OCI-LY1 (cell line): ENCODE results near the gene STK4.

Source experiments
- H2AFZ ChIP-seq: fragments of 200-600 bp; sonication (generic), shearing (Covaris generic); 2 replicates; pipeline ENCODE4 v1.6.0; 2014; ENCODE audit warnings: antibody characterized with exemption, mild to moderate bottlenecking, low read length
- H3F3A ChIP-seq: fragments of 200-600 bp; sonication (generic), shearing (Covaris generic); 2 replicates; pipeline ENCODE4 v1.6.0; 2014; ENCODE audit warnings: mild to moderate bottlenecking, antibody characterized with exemption, low read length, moderate library complexity; ENCODE audit not compliant: insufficient read depth
- H3K27ac ChIP-seq: fragments of 200-600 bp; sonication (generic); 2 replicates; pipeline ENCODE4 v1.5.1; 2014; ENCODE audit warnings: low read length, mixed run types, mild to moderate bottlenecking, low read depth; ENCODE audit not compliant: poor library complexity, severe bottlenecking
- H3K27me3 ChIP-seq: fragments of 200-600 bp; sonication (generic); 2 replicates; pipeline ENCODE4 v1.6.0; 2014; ENCODE audit warnings: antibody characterized with exemption, mild to moderate bottlenecking, low read length, moderate library complexity; ENCODE audit not compliant: insufficient read depth
- H3K36me3 ChIP-seq: fragments of 200-600 bp; sonication (generic); 2 replicates; pipeline ENCODE4 v1.6.1; 2014; ENCODE audit warnings: mild to moderate bottlenecking, antibody characterized with exemption, low read length, moderate library complexity, mixed read lengths; ENCODE audit not compliant: insufficient read depth
- H3K4me1 ChIP-seq: fragments of 200-600 bp; sonication (generic); 2 replicates; pipeline ENCODE4 v1.5.1; 2014; ENCODE audit warnings: mild to moderate bottlenecking, low read length, moderate library complexity; ENCODE audit not compliant: insufficient read depth, severe bottlenecking
- H3K4me2 ChIP-seq: fragments of 200-600 bp; sonication (generic), shearing (Covaris generic); 2 replicates; pipeline ENCODE4 v1.6.1; 2014; ENCODE audit warnings: low read length
- H3K4me3 ChIP-seq: fragments of 200-600 bp; sonication (generic); 2 replicates; pipeline ENCODE4 v1.5.1; 2014; ENCODE audit warnings: low read length, low read depth, mild to moderate bottlenecking, mixed read lengths; ENCODE audit not compliant: poor library complexity, severe bottlenecking
- H3K79me2 ChIP-seq: fragments of 200-600 bp; shearing (Covaris generic); 2 replicates; pipeline ENCODE4 v1.6.1; 2016; ENCODE audit warnings: mixed run types, low read length, mixed read lengths; ENCODE audit not compliant: insufficient read depth
- H3K9ac ChIP-seq: fragments of 200-600 bp; sonication (generic), shearing (Covaris generic); 2 replicates; pipeline ENCODE4 v1.6.1; 2014; ENCODE audit warnings: mild to moderate bottlenecking, low read length, mixed read lengths
- H3K9me2 ChIP-seq: fragments of 200-600 bp; sonication (generic), shearing (Covaris generic); 2 replicates; pipeline ENCODE4 v1.6.1; 2014; ENCODE audit warnings: low read depth, mild to moderate bottlenecking, low read length, mixed read lengths
- H3K9me3 ChIP-seq: fragments of 200-600 bp; shearing (Covaris generic); 2 replicates; pipeline ENCODE4 v1.6.1; 2014; ENCODE audit warnings: low read length, mixed read lengths
- H4K20me1 ChIP-seq: fragments of 200-600 bp; sonication (generic), shearing (Covaris generic); 2 replicates; pipeline ENCODE4 v1.6.0; 2016; ENCODE audit warnings: mild to moderate bottlenecking, low read length; ENCODE audit not compliant: insufficient read depth
- EZH2 ChIP-seq: fragments of 200-600 bp; sonication (generic), shearing (Covaris generic); IDR thresholded peaks from 2 replicates; pipeline ENCODE4 v1.8.0; 2017; ENCODE audit warnings: borderline replicate concordance, mixed run types, mild to moderate bottlenecking, antibody characterized with exemption, low read length, moderate library complexity, mixed read lengths
- TF ChIP-seq, protein P1 (sequence below): fragments of 200-600 bp; sonication (generic), shearing (Covaris generic); IDR thresholded peaks from 2 replicates; pipeline ENCODE4 v1.5.1; 2017; ENCODE audit warnings: mild to moderate bottlenecking, antibody characterized with exemption, low read length, moderate library complexity, mixed read lengths

The STK4 gene

DNA sequence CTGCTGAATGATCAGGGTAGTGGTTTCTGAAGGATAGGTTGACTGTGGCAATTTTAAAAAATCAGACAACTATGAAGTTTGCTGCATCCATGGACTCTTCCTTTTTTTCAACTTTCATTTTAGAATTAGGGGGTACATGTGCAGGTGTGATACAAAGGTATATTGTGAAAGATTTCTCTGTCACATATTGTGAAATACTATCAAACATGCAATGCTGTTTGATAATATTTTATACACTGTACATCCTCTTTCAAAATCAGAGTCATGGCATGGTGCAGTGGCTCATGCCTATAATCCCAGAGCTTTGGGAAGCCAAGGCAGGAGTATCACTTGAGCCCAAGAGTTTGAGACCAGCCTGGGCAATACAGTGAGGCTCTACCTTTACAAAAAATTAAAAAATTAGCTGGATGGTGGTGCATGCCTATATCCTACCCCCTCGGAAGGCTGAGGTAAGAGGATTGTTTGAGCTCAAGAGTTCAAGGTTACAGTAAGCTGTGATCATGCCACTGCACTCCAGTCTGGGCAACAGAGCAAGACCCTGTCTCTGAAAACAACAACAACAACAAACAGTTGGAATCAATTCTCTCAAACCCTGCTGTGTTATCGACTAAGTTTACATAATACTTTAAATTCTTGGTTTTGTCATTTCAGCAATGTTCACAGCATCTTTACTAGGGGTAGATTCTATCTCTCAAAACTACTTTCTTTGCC is 153.4 kb downstream of the STK4 start:
- H3K4me1 ChIP-seq: no peaks in the 10 kb centered on the region

DNA sequence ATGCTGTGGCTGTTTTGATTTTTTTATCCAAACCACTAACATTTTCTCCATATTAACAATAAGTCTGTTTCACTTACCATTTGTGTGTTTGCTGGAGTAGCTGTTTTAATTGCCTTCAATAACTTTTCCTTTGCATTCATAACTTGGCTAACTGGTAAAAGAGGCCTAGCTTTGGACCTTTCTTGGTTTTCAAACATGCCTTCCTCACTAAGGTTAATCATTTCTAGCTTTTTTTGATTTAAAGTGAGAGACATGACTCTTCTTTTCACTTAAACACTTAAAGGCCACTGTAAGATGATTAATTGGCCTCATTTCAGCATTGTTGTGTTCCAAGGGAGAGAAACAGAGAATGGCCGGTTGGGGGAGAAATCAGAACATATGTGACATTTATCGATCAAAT is 155.1 kb downstream of the STK4 start:
- no peak overlapping the region for H3K4me3 ChIP-seq
- H3K36me3 ChIP-seq: no peaks in the 10 kb centered on the region
- H3F3A ChIP-seq: no peaks in the 10 kb centered on the region
- H2AFZ ChIP-seq: no peak overlapping the region
- no peaks in the 10 kb centered on the region for H4K20me1 ChIP-seq
- H3K4me1 ChIP-seq: no peaks in the 10 kb centered on the region
- H3K4me2 ChIP-seq: no peak overlapping the region
- no peaks in the 10 kb centered on the region for H3K9me2 ChIP-seq
- H3K27me3 ChIP-seq: no peaks in the 10 kb centered on the region
- no peak overlapping the region for H3K9ac ChIP-seq
- TF ChIP-seq EZH2: no peak
- TF ChIP-seq, protein P1, sequence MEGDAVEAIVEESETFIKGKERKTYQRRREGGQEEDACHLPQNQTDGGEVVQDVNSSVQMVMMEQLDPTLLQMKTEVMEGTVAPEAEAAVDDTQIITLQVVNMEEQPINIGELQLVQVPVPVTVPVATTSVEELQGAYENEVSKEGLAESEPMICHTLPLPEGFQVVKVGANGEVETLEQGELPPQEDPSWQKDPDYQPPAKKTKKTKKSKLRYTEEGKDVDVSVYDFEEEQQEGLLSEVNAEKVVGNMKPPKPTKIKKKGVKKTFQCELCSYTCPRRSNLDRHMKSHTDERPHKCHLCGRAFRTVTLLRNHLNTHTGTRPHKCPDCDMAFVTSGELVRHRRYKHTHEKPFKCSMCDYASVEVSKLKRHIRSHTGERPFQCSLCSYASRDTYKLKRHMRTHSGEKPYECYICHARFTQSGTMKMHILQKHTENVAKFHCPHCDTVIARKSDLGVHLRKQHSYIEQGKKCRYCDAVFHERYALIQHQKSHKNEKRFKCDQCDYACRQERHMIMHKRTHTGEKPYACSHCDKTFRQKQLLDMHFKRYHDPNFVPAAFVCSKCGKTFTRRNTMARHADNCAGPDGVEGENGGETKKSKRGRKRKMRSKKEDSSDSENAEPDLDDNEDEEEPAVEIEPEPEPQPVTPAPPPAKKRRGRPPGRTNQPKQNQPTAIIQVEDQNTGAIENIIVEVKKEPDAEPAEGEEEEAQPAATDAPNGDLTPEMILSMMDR: no peak
- H3K79me2 ChIP-seq: no peaks in the 10 kb centered on the region
- no peak overlapping the region for H3K27ac ChIP-seq
- no peaks in the 10 kb centered on the region for H3K9me3 ChIP-seq

More for the DNA sequence above, 153.4 kb downstream of the STK4 start:
- H3K27ac ChIP-seq: no peak overlapping the region
- H3K36me3 ChIP-seq: no peaks in the 10 kb centered on the region
- H3F3A ChIP-seq: no peaks in the 10 kb centered on the region
- no peak overlapping the region for H3K9ac ChIP-seq
- H3K9me2 ChIP-seq: no peaks in the 10 kb centered on the region
- H2AFZ ChIP-seq: no peak overlapping the region
- TF ChIP-seq EZH2: no peak
- TF ChIP-seq, protein P1: no peak
- H3K27me3 ChIP-seq: no peaks in the 10 kb centered on the region
- H4K20me1 ChIP-seq: no peaks in the 10 kb centered on the region
- H3K79me2 ChIP-seq: no peaks in the 10 kb centered on the region
- H3K4me3 ChIP-seq: no peak overlapping the region
- H3K9me3 ChIP-seq: no peaks in the 10 kb centered on the region
- no peak overlapping the region for H3K4me2 ChIP-seq

DNA sequence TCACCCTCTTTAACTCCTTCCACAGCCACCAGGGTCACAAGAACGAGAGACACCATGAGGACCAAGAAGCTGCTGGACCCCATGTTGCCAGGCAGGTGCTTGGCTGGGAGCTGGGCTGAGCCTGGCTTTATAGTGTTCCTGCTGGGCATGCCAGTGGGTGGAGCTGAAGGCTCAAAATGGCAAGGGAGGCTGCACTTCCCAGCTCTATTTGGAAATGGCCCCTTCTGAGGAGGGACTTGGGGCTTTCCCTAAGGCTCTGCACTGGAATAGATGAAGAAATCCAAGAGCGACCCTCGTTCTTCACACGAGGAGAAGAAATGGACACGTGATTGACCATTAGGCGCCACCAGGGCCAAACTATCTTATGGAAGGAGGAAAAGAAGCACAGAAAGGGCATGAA is 158.1 kb downstream of the STK4 start, which contains the start of gene WFDC12:
Gene WFDC12, minus strand, starts transcription at position 101 of the 400 bp plus-strand sequence. Its CDS starts 18 bp downstream, at position 83.
- H3K27ac ChIP-seq: no peak within 1 kb of the TSS

More for the DNA sequence above, 158.1 kb downstream of the STK4 start, which contains the start of gene WFDC12:
- Histone ChIP-seq H3K27me3 (no peaks in the 10 kb centered on the region), H4K20me1 (no peaks in the 10 kb centered on the region), H3K4me3 (no peak within 1 kb of the TSS), H3K9me3 (no peaks in the 10 kb centered on the region), H3K36me3 (no peaks in the 10 kb centered on the region), H2AFZ (no peak within 1 kb of the TSS), H3K4me2 (no peak within 1 kb of the TSS), H3K79me2 (no peaks in the 10 kb centered on the region), H3K9ac (no peak within 1 kb of the TSS), H3F3A (no peaks in the 10 kb centered on the region), H3K9me2 (no peaks in the 10 kb centered on the region), H3K4me1 (no peaks in the 10 kb centered on the region)
- TF ChIP-seq, protein P1: no peak
- TF ChIP-seq EZH2: no peak
